ENCODE results near the gene TCF7L1.
"Not testable (repeated sequence)": the region's sequence is repeated elsewhere in the genome, so short reads cannot be mapped to it uniquely, and the experiment has no call there.

The TCF7L1 gene

GRCh38 chr2:85189606-85190270 is 56.5 kb downstream of the TCF7L1 start:
- no peak for DNase-seq
- TF ChIP-seq GATA1 (IDR thresholded peaks at IDR 0.05; ENCODE audit: low read depth, low read length) (no peak), POLR2A (IDR thresholded peaks at IDR 0.05; ENCODE audit: low read length) (no peak)

- no peak for DNase-seq
- TF ChIP-seq GATA1 (IDR thresholded peaks at IDR 0.05; ENCODE audit: low read depth, low read length) (no peak), POLR2A (IDR thresholded peaks at IDR 0.05; ENCODE audit: low read length) (no peak)
Observed at GRCh38 chr2:85191157-85191556, 58.0 kb downstream of the TCF7L1 start.

GRCh38 chr2:85194780-85195480 is 61.7 kb downstream of the TCF7L1 start:
- DNase-seq, result no peak
- TF ChIP-seq POLR2A (IDR thresholded peaks at IDR 0.05; ENCODE audit: low read length), result no peak
- TF ChIP-seq GATA1 (IDR thresholded peaks at IDR 0.05; ENCODE audit: low read depth, low read length), result no peak

GRCh38 chr2:85195956-85196355 is 62.8 kb downstream of the TCF7L1 start:
- TF ChIP-seq GATA1 (IDR thresholded peaks at IDR 0.05; ENCODE audit: low read depth, low read length) (no peak), POLR2A (IDR thresholded peaks at IDR 0.05; ENCODE audit: low read length) (no peak)
- DNase-seq, result no peak

- no peak for DNase-seq
- TF ChIP-seq POLR2A (IDR thresholded peaks at IDR 0.05; ENCODE audit: low read length), result no peak
- TF ChIP-seq GATA1 (IDR thresholded peaks at IDR 0.05; ENCODE audit: low read depth, low read length), result no peak
Observed at GRCh38 chr2:85199698-85200097, 66.5 kb downstream of the TCF7L1 start.

- DNase-seq, result no peak
- TF ChIP-seq GATA1 (IDR thresholded peaks at IDR 0.05; ENCODE audit: low read depth, low read length) (no peak), POLR2A (IDR thresholded peaks at IDR 0.05; ENCODE audit: low read length) (no peak)
Observed at GRCh38 chr2:85209887-85210286, 76.7 kb downstream of the TCF7L1 start.

GRCh38 chr2:85210511-85210910 is 77.3 kb downstream of the TCF7L1 start:
- DNase-seq, result no peak
- no peak for TF ChIP-seq GATA1 (IDR thresholded peaks at IDR 0.05; ENCODE audit: low read depth, low read length)
- no peak for TF ChIP-seq POLR2A (IDR thresholded peaks at IDR 0.05; ENCODE audit: low read length)

- not testable (repeated sequence) for DNase-seq
Observed at GRCh38 chr2:85211606-85212005, 78.4 kb downstream of the TCF7L1 start.

- no peak for DNase-seq
- no peak for TF ChIP-seq GATA1 (IDR thresholded peaks at IDR 0.05; ENCODE audit: low read depth, low read length)
- TF ChIP-seq POLR2A (IDR thresholded peaks at IDR 0.05; ENCODE audit: low read length), result no peak
Observed at GRCh38 chr2:85212841-85213240, 79.6 kb downstream of the TCF7L1 start.

- no peak for TF ChIP-seq POLR2A (IDR thresholded peaks at IDR 0.05; ENCODE audit: low read length)
- DNase-seq, result no peak
Observed at GRCh38 chr2:85213404-85213803, 80.2 kb downstream of the TCF7L1 start.

GRCh38 chr2:85213901-85214512 is 80.8 kb downstream of the TCF7L1 start:
- DNase-seq, result no peak
- TF ChIP-seq GATA1 (IDR thresholded peaks at IDR 0.05; ENCODE audit: low read depth, low read length), result no peak
- no peak for TF ChIP-seq POLR2A (IDR thresholded peaks at IDR 0.05; ENCODE audit: low read length)

- DNase-seq, result no peak
- TF ChIP-seq GATA1 (IDR thresholded peaks at IDR 0.05; ENCODE audit: low read depth, low read length) (no peak), POLR2A (IDR thresholded peaks at IDR 0.05; ENCODE audit: low read length) (no peak)
Observed at GRCh38 chr2:85215081-85215447, 81.9 kb downstream of the TCF7L1 start.

- TF ChIP-seq POLR2A (IDR thresholded peaks at IDR 0.05; ENCODE audit: low read length) (no peak), GATA1 (IDR thresholded peaks at IDR 0.05; ENCODE audit: low read depth, low read length) (no peak)
- DNase-seq, result no peak
Observed at GRCh38 chr2:85215448-85216401, 82.5 kb downstream of the TCF7L1 start.

GRCh38 chr2:85216927-85217326 is 83.7 kb downstream of the TCF7L1 start:
- no peak for DNase-seq
- TF ChIP-seq POLR2A (IDR thresholded peaks at IDR 0.05; ENCODE audit: low read length) (no peak), GATA1 (IDR thresholded peaks at IDR 0.05; ENCODE audit: low read depth, low read length) (no peak)

All from erythroblast (primary cell).